RWPE2 (cell line): ENCODE measurements around the gene PEA15.

Source experiments
- ATAC-seq: fragments of 200-7000 bp; cut with Tn5 transposase; 3 replicates; pipeline ENCODE4 v1.9.1; 2021; ENCODE audit warnings: low read depth
- DNase-seq: peaks from one replicate; pipeline ENCODE4 v3.0.0-alpha.2; 2020; ENCODE audit warnings: low spot score
- H3K27ac ChIP-seq: fragments of 450-650 bp; 2 replicates; pipeline ENCODE4 v1.5.1; 2017; ENCODE audit warnings: mild to moderate bottlenecking; ENCODE audit not compliant: poor library complexity, severe bottlenecking
- H3K27me3 ChIP-seq: fragments of 250-450 bp; sonication (Bioruptor Pico); 2 replicates; pipeline ENCODE4 v1.5.1; 2021; ENCODE audit warnings: mild to moderate bottlenecking, moderate library complexity; ENCODE audit not compliant: insufficient read depth, poor library complexity, severe bottlenecking
- H3K36me3 ChIP-seq: fragments of 250-450 bp; sonication (Bioruptor Pico); 2 replicates; pipeline ENCODE4 v1.5.1; 2020; ENCODE audit warnings: low read depth, mild to moderate bottlenecking, moderate library complexity
- H3K4me1 ChIP-seq: fragments of 250-450 bp; sonication (Bioruptor Pico); 2 replicates; pipeline ENCODE4 v1.5.1; 2021; ENCODE audit warnings: mild to moderate bottlenecking, moderate library complexity; ENCODE audit not compliant: insufficient read depth, poor library complexity, severe bottlenecking
- H3K4me3 ChIP-seq: fragments of 250-450 bp; sonication (Bioruptor Pico); 2 replicates; pipeline ENCODE4 v1.5.1; 2021; ENCODE audit warnings: mild to moderate bottlenecking, moderate library complexity; ENCODE audit not compliant: severe bottlenecking
- H3K9me3 ChIP-seq: fragments of 250-450 bp; sonication (Bioruptor Pico); 2 replicates; pipeline ENCODE4 v1.5.1; 2021; ENCODE audit warnings: mild to moderate bottlenecking, moderate library complexity; ENCODE audit not compliant: severe bottlenecking
- CTCF ChIP-seq: fragments of 450-650 bp; IDR thresholded peaks from one replicate; pipeline ENCODE4 v1.5.1; 2017; ENCODE audit warnings: mild to moderate bottlenecking, moderate library complexity; ENCODE audit not compliant: poor library complexity, severe bottlenecking

PEA15 gene

GRCh38 chr1:160159846-160160245 lies 45.3 kb upstream of the PEA15 start:
- TF ChIP-seq CTCF, result no peak
- no peaks in the 10 kb centered on the region for H3K9me3 ChIP-seq
- no peaks in the 10 kb centered on the region for H3K27me3 ChIP-seq
- no peaks in the 10 kb centered on the region for H3K36me3 ChIP-seq
- no peak overlapping the region for H3K27ac ChIP-seq
- no peak for ATAC-seq
- no peak for DNase-seq
- no peaks in the 10 kb centered on the region for H3K4me1 ChIP-seq
- no peak overlapping the region for H3K4me3 ChIP-seq

GRCh38 chr1:160161965-160162705 lies 43.0 kb upstream of the PEA15 start:
- Histone ChIP-seq H3K4me1 (no peaks in the 10 kb centered on the region), H3K9me3 (no peaks in the 10 kb centered on the region), H3K4me3 (no peak overlapping the region), H3K27me3 (no peaks in the 10 kb centered on the region), H3K36me3 (no peaks in the 10 kb centered on the region), H3K27ac (no peak overlapping the region)
- ATAC-seq, result no peak
- TF ChIP-seq CTCF, result peak; percentile 28
- DNase-seq, result no peak

GRCh38 chr1:160162931-160163330 lies 42.3 kb upstream of the PEA15 start:
- no peak for DNase-seq
- no peaks in the 10 kb centered on the region for H3K36me3 ChIP-seq
- no peak overlapping the region for H3K27ac ChIP-seq
- no peaks in the 10 kb centered on the region for H3K4me1 ChIP-seq
- no peaks in the 10 kb centered on the region for H3K27me3 ChIP-seq
- no peak for ATAC-seq
- no peak for TF ChIP-seq CTCF
- no peak overlapping the region for H3K4me3 ChIP-seq
- H3K9me3 ChIP-seq, result no peaks in the 10 kb centered on the region

GRCh38 chr1:160163615-160164014 lies 41.6 kb upstream of the PEA15 start:
- Histone ChIP-seq H3K36me3 (no peaks in the 10 kb centered on the region), H3K27ac (no peak overlapping the region), H3K4me3 (no peak overlapping the region), H3K4me1 (no peaks in the 10 kb centered on the region), H3K27me3 (no peaks in the 10 kb centered on the region), H3K9me3 (no peaks in the 10 kb centered on the region)
- ATAC-seq, result no peak
- DNase-seq, result no peak
- no peak for TF ChIP-seq CTCF

- ATAC-seq (no peak), DNase-seq (no peak)
- H3K4me1 ChIP-seq, result no peaks in the 10 kb centered on the region
- no peaks in the 10 kb centered on the region for H3K36me3 ChIP-seq
- no peak overlapping the region for H3K27ac ChIP-seq
- no peaks in the 10 kb centered on the region for H3K9me3 ChIP-seq
- no peaks in the 10 kb centered on the region for H3K27me3 ChIP-seq
- no peak overlapping the region for H3K4me3 ChIP-seq
- no peak for TF ChIP-seq CTCF
These were observed 41.1 kb upstream of the PEA15 start for GRCh38 chr1:160164121-160164520.
